ENCODE measurements around the gene DIAPH3. TPM values are rescaled to one million over a fixed set of nuclear protein-coding genes. Genes with fewer than 3 reads are reported as not detected.

Gene DIAPH3
- total RNA-seq, 1 experiment from 2014 or later, result 27.6 TPM

DNA sequence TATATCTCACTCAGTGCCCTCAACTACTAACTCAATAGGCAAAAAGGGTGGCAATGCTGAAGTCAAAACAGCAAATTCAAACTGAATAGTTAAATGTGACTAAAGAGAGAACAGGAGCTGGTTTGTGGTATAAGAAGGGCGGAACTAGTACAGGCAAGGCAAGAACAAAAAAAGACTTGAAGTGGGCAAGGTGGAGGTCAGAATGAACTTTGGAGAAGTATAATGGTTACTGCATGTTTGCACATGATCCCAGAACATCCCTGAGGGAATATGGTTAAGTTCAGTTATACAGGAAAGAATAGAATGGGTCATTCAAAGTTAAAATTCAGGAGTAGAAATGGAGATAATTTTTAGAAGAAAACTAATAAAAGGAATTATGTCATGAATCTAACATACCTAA lies 85.5 kb downstream of the DIAPH3 start (continued):
- TF ChIP-seq, protein P1, sequence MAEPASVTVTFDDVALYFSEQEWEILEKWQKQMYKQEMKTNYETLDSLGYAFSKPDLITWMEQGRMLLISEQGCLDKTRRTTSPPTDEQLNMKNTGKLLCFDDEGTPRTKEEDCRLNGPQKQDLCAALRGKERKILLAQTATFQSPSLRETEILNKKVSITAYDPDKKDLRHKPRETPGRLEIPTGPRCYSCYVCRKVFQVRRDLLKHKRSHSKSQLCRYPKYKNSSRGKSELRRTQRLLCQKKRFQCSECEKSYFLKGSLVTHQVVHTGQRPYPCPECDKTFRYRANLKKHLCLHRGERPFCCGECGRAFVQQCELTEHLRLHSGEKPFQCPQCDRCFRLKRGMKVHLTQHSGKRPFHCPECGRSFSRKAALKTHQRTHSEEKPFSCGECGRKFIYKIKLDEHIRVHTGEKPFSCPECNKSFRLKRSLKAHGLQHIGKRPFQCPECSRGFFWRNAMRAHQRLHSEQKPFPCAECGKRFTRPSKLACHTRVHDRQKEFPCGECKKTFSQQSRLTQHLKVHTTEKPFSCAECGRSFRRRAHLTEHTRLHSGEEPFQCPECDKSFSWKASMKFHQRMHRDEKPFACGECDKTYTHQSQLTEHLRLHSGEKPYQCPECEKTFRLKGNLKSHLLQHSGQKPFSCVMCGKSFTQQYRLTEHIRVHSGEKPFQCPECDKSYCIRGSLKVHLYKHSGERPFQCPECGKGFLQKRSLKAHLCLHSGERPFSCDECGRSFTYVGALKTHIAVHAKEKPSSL (CRISPR knock-in tag; conservative IDR thresholded peaks at IDR 0.05), result no peak

DNA sequence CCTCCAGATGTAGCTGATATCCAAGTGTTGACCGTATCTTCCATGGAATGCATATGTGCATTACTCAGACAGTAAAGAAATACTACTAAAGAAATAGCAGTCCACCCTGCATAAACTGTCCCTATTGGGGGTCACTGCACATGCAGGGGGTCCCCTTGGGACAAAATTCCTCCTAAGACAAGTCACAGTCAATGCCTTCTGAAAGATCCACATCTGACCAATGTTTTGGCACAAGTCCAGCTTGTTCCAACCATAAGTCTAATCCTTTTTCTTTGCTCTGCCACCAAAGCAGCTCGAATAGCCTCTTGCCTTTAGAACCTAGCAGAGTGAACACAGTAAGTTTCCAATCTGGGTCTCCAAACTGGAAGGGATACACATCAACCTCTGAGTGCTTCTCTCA lies 87.9 kb downstream of the DIAPH3 start:
- Mint-ChIP-seq H3K27me3 (ENCODE audit: low read depth) (no peaks in the 10 kb centered on the region), H3K36me3 (no peaks in the 10 kb centered on the region), H3K27ac (no peak overlapping the region), H3K4me3 (no peak overlapping the region), H3K4me1 (no peaks in the 10 kb centered on the region), H3K9me3 (no peaks in the 10 kb centered on the region)
- DNase-seq (ENCODE audit: low spot score), result no peak
- POLR2A ChIA-PET, result no interaction called here
- CTCF ChIA-PET, result no interaction called here
- no peak for ATAC-seq
- TF ChIP-seq, protein P2, sequence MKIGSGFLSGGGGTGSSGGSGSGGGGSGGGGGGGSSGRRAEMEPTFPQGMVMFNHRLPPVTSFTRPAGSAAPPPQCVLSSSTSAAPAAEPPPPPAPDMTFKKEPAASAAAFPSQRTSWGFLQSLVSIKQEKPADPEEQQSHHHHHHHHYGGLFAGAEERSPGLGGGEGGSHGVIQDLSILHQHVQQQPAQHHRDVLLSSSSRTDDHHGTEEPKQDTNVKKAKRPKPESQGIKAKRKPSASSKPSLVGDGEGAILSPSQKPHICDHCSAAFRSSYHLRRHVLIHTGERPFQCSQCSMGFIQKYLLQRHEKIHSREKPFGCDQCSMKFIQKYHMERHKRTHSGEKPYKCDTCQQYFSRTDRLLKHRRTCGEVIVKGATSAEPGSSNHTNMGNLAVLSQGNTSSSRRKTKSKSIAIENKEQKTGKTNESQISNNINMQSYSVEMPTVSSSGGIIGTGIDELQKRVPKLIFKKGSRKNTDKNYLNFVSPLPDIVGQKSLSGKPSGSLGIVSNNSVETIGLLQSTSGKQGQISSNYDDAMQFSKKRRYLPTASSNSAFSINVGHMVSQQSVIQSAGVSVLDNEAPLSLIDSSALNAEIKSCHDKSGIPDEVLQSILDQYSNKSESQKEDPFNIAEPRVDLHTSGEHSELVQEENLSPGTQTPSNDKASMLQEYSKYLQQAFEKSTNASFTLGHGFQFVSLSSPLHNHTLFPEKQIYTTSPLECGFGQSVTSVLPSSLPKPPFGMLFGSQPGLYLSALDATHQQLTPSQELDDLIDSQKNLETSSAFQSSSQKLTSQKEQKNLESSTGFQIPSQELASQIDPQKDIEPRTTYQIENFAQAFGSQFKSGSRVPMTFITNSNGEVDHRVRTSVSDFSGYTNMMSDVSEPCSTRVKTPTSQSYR (CRISPR knock-in tag; IDR thresholded peaks at IDR 0.05), result no peak
- TF ChIP-seq, protein P3, sequence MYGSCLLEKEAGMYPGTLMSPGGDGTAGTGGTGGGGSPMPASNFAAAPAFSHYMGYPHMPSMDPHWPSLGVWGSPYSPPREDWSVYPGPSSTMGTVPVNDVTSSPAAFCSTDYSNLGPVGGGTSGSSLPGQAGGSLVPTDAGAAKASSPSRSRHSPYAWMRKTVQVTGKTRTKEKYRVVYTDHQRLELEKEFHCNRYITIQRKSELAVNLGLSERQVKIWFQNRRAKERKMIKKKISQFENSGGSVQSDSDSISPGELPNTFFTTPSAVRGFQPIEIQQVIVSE (CRISPR knock-in tag; IDR thresholded peaks at IDR 0.05; ENCODE audit: borderline replicate concordance), result no peak
- no peak for TF ChIP-seq ZNF671 (CRISPR knock-in tag; IDR thresholded peaks at IDR 0.05)
- TF ChIP-seq JAZF1 (CRISPR knock-in tag; IDR thresholded peaks at IDR 0.05), result no peak
- TF ChIP-seq CBFB (CRISPR knock-in tag; IDR thresholded peaks at IDR 0.05; ENCODE audit: low read depth), result no peak
- TF ChIP-seq, protein P4, sequence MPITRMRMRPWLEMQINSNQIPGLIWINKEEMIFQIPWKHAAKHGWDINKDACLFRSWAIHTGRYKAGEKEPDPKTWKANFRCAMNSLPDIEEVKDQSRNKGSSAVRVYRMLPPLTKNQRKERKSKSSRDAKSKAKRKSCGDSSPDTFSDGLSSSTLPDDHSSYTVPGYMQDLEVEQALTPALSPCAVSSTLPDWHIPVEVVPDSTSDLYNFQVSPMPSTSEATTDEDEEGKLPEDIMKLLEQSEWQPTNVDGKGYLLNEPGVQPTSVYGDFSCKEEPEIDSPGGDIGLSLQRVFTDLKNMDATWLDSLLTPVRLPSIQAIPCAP (CRISPR knock-in tag; IDR thresholded peaks at IDR 0.05), result no peak
- no peak for TF ChIP-seq ZNF317 (CRISPR knock-in tag; IDR thresholded peaks at IDR 0.05; ENCODE audit: borderline replicate concordance, low read depth)
- no peak for TF ChIP-seq ZBTB21 (CRISPR knock-in tag; IDR thresholded peaks at IDR 0.05; ENCODE audit: borderline replicate concordance)
- TF ChIP-seq, protein P5, sequence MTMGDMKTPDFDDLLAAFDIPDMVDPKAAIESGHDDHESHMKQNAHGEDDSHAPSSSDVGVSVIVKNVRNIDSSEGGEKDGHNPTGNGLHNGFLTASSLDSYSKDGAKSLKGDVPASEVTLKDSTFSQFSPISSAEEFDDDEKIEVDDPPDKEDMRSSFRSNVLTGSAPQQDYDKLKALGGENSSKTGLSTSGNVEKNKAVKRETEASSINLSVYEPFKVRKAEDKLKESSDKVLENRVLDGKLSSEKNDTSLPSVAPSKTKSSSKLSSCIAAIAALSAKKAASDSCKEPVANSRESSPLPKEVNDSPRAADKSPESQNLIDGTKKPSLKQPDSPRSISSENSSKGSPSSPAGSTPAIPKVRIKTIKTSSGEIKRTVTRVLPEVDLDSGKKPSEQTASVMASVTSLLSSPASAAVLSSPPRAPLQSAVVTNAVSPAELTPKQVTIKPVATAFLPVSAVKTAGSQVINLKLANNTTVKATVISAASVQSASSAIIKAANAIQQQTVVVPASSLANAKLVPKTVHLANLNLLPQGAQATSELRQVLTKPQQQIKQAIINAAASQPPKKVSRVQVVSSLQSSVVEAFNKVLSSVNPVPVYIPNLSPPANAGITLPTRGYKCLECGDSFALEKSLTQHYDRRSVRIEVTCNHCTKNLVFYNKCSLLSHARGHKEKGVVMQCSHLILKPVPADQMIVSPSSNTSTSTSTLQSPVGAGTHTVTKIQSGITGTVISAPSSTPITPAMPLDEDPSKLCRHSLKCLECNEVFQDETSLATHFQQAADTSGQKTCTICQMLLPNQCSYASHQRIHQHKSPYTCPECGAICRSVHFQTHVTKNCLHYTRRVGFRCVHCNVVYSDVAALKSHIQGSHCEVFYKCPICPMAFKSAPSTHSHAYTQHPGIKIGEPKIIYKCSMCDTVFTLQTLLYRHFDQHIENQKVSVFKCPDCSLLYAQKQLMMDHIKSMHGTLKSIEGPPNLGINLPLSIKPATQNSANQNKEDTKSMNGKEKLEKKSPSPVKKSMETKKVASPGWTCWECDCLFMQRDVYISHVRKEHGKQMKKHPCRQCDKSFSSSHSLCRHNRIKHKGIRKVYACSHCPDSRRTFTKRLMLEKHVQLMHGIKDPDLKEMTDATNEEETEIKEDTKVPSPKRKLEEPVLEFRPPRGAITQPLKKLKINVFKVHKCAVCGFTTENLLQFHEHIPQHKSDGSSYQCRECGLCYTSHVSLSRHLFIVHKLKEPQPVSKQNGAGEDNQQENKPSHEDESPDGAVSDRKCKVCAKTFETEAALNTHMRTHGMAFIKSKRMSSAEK (CRISPR knock-in tag; IDR thresholded peaks at IDR 0.05; ENCODE audit: borderline replicate concordance), result no peak
- TF ChIP-seq, protein P6, sequence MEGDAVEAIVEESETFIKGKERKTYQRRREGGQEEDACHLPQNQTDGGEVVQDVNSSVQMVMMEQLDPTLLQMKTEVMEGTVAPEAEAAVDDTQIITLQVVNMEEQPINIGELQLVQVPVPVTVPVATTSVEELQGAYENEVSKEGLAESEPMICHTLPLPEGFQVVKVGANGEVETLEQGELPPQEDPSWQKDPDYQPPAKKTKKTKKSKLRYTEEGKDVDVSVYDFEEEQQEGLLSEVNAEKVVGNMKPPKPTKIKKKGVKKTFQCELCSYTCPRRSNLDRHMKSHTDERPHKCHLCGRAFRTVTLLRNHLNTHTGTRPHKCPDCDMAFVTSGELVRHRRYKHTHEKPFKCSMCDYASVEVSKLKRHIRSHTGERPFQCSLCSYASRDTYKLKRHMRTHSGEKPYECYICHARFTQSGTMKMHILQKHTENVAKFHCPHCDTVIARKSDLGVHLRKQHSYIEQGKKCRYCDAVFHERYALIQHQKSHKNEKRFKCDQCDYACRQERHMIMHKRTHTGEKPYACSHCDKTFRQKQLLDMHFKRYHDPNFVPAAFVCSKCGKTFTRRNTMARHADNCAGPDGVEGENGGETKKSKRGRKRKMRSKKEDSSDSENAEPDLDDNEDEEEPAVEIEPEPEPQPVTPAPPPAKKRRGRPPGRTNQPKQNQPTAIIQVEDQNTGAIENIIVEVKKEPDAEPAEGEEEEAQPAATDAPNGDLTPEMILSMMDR (IDR thresholded peaks at IDR 0.05), result no peak
- TF ChIP-seq, protein P7, sequence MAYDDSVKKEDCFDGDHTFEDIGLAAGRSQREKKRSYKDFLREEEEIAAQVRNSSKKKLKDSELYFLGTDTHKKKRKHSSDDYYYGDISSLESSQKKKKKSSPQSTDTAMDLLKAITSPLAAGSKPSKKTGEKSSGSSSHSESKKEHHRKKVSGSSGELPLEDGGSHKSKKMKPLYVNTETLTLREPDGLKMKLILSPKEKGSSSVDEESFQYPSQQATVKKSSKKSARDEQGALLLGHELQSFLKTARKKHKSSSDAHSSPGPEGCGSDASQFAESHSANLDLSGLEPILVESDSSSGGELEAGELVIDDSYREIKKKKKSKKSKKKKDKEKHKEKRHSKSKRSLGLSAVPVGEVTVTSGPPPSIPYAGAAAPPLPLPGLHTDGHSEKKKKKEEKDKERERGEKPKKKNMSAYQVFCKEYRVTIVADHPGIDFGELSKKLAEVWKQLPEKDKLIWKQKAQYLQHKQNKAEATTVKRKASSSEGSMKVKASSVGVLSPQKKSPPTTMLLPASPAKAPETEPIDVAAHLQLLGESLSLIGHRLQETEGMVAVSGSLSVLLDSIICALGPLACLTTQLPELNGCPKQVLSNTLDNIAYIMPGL (CRISPR knock-in tag; IDR thresholded peaks at IDR 0.05), result no peak

All from WTC11 (cell line).